Neural cell (in vitro differentiated cells): ENCODE measurements around the gene CPLANE1. TPM values are rescaled to one million over a fixed set of nuclear protein-coding genes. Genes with fewer than 3 reads are reported as not detected.
"Not testable (repeated sequence)": the region's sequence is repeated elsewhere in the genome, so short reads cannot be mapped to it uniquely, and the experiment has no call there.

Experiments
- H2AFZ ChIP-seq: fragments of 200-600, 300-800 bp; sonication (generic), shearing (Covaris generic); 2 replicates; pipeline ENCODE4 v1.6.0; 2014; ENCODE audit warnings: low read depth, mild to moderate bottlenecking, antibody characterized with exemption, low read length, moderate library complexity
- H3F3A ChIP-seq: fragments of 200-600 bp; shearing (Covaris generic); 2 replicates; pipeline ENCODE4 v1.6.1; 2016; ENCODE audit warnings: mild to moderate bottlenecking, moderate library complexity, mixed read lengths, antibody characterized with exemption, low read length; ENCODE audit not compliant: insufficient read depth, poor library complexity, severe bottlenecking
- H3K27ac ChIP-seq: fragments of 200-600, 300-800 bp; sonication (generic), shearing (Covaris generic); 2 replicates; pipeline ENCODE4 v1.5.1; 2014; ENCODE audit warnings: mild to moderate bottlenecking, low read length, moderate library complexity
- H3K27me3 ChIP-seq: fragments of 300-800, 200-600 bp; sonication (generic), shearing (Covaris generic); 2 replicates; pipeline ENCODE4 v1.6.0; 2014; ENCODE audit warnings: mild to moderate bottlenecking, low read depth, low read length, moderate library complexity; ENCODE audit not compliant: insufficient read depth
- H3K36me3 ChIP-seq: fragments of 300-800, 200-600 bp; sonication (generic), shearing (Covaris generic); 2 replicates; pipeline ENCODE4 v1.5.1; 2014; ENCODE audit warnings: mild to moderate bottlenecking, antibody characterized with exemption, low read length, moderate library complexity; ENCODE audit not compliant: insufficient read depth
- H3K4me2 ChIP-seq: fragments of 300-800, 200-600 bp; sonication (generic), shearing (Covaris generic); 2 replicates; pipeline ENCODE4 v1.6.0; 2014; ENCODE audit warnings: mild to moderate bottlenecking, low read length
- H3K4me3 ChIP-seq: fragments of 300-800, 200-600 bp; sonication (generic), shearing (Covaris generic); 2 replicates; pipeline ENCODE4 v1.5.1; 2014; ENCODE audit warnings: mild to moderate bottlenecking, low read length, moderate library complexity
- H3K79me2 ChIP-seq: fragments of 200-600 bp; shearing (Covaris generic); replicated peaks from 2 replicates; pipeline ENCODE4 v1.6.0; 2014; ENCODE audit warnings: mild to moderate bottlenecking, low read length, moderate library complexity; ENCODE audit not compliant: insufficient read depth
- H3K9ac ChIP-seq: fragments of 300-800, 200-600 bp; sonication (generic), shearing (Covaris generic); 2 replicates; pipeline ENCODE4 v1.6.1; 2016; ENCODE audit warnings: mild to moderate bottlenecking, low read length, mixed read lengths
- H3K9me2 ChIP-seq: fragments of 200-600 bp; shearing (Covaris generic); 2 replicates; pipeline ENCODE4 v1.6.1; 2016; ENCODE audit warnings: mild to moderate bottlenecking, low read length, mixed read lengths; ENCODE audit not compliant: insufficient read depth
- H3K9me3 ChIP-seq: fragments of 200-600, 300-800 bp; sonication (generic), shearing (Covaris generic); 2 replicates; pipeline ENCODE4 v1.6.1; 2016; ENCODE audit warnings: mild to moderate bottlenecking, mixed run types, low read length, moderate library complexity, mixed read lengths
- H4K20me1 ChIP-seq: fragments of 200-600 bp; shearing (Covaris generic); 2 replicates; pipeline ENCODE4 v1.6.1; 2016; ENCODE audit warnings: mild to moderate bottlenecking, mixed run types; ENCODE audit not compliant: insufficient read depth
- EP300 ChIP-seq: fragments of 450-650 bp; conservative IDR thresholded peaks from 2 replicates; pipeline ENCODE4 v1.6.1; 2014; ENCODE audit warnings: antibody characterized with exemption, mild to moderate bottlenecking, moderate library complexity; ENCODE audit not compliant: poor library complexity, severe bottlenecking
- EZH2 ChIP-seq: fragments of 200-600, 300-800 bp; shearing (Covaris generic), sonication (generic); IDR thresholded peaks from 2 replicates; pipeline ENCODE4 v1.6.1; 2014; ENCODE audit warnings: antibody characterized with exemption, low read length, borderline replicate concordance, mild to moderate bottlenecking; ENCODE audit not compliant: insufficient read depth, poor library complexity, severe bottlenecking
- MXI1 ChIP-seq: fragments of 450-650 bp; conservative IDR thresholded peaks from 2 replicates; pipeline ENCODE4 v1.6.1; 2014; ENCODE audit warnings: antibody characterized with exemption, mild to moderate bottlenecking; ENCODE audit not compliant: poor library complexity, severe bottlenecking
- POLR2AphosphoS5 ChIP-seq: IDR thresholded peaks from 2 replicates; pipeline ENCODE4 v1.6.1; 2012
- RAD21 ChIP-seq: fragments of 450-650 bp; conservative IDR thresholded peaks from 2 replicates; pipeline ENCODE4 v1.6.1; 2014; ENCODE audit warnings: antibody characterized with exemption, mild to moderate bottlenecking, moderate library complexity
- SMC3 ChIP-seq: fragments of 450-650 bp; conservative IDR thresholded peaks from 2 replicates; pipeline ENCODE4 v1.6.1; 2014; ENCODE audit warnings: antibody characterized with exemption, mild to moderate bottlenecking, moderate library complexity; ENCODE audit not compliant: poor library complexity
- TAF1 ChIP-seq: IDR thresholded peaks from 2 replicates; pipeline ENCODE4 v1.6.1; 2012; ENCODE audit warnings: low read depth
- polyA plus RNA-seq: library from polyadenylated mRNA; depleted of rRNA; stranded (reverse); fragments of >200 nt; gene quantifications from 2 replicates; pipeline ENCODE4 v1.2.3, GENCODE V29; 2014
- TF ChIP-seq, protein P1 (sequence below): fragments of 450-650 bp; IDR thresholded peaks from 2 replicates; pipeline ENCODE4 v1.5.1; 2014; ENCODE audit warnings: antibody characterized with exemption, mild to moderate bottlenecking, moderate library complexity; ENCODE audit not compliant: poor library complexity, severe bottlenecking
- TF ChIP-seq, protein P2 (sequence below): IDR thresholded peaks from 2 replicates; pipeline ENCODE4 v1.6.1; 2012; ENCODE audit warnings: borderline replicate concordance

CPLANE1 gene
- polyA plus RNA-seq, 1 donor from 2014 or later: 26.0 TPM

DNA sequence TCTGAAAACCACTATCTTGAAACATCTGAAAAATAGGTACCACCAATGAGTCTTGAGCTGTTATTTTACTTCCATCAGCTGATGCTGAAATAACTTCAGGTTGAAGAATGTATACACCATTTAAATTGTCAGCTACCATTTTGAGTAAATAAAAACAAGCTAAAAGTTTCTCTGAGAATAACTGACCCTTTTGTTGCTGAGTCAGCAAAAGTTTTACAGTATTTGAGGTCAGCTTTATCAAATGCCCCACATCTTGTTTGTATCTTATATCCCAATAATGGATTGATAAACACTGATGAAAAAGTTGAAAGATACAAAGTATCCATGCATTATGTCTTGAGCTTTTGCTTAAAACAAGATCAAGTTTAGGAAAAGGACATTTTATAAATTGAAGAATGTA, 22.8 kb downstream of the CPLANE1 start:
- H3K27ac ChIP-seq: no peak overlapping the region
- no peaks in the 10 kb centered on the region for H3K9me3 ChIP-seq
- no peak for TF ChIP-seq RAD21
- no peak for TF ChIP-seq EP300
- TF ChIP-seq, protein P1, sequence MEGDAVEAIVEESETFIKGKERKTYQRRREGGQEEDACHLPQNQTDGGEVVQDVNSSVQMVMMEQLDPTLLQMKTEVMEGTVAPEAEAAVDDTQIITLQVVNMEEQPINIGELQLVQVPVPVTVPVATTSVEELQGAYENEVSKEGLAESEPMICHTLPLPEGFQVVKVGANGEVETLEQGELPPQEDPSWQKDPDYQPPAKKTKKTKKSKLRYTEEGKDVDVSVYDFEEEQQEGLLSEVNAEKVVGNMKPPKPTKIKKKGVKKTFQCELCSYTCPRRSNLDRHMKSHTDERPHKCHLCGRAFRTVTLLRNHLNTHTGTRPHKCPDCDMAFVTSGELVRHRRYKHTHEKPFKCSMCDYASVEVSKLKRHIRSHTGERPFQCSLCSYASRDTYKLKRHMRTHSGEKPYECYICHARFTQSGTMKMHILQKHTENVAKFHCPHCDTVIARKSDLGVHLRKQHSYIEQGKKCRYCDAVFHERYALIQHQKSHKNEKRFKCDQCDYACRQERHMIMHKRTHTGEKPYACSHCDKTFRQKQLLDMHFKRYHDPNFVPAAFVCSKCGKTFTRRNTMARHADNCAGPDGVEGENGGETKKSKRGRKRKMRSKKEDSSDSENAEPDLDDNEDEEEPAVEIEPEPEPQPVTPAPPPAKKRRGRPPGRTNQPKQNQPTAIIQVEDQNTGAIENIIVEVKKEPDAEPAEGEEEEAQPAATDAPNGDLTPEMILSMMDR: no peak
- TF ChIP-seq MXI1: no peak
- no peak for TF ChIP-seq SMC3
- TF ChIP-seq TAF1: no peak
- TF ChIP-seq, protein P2, sequence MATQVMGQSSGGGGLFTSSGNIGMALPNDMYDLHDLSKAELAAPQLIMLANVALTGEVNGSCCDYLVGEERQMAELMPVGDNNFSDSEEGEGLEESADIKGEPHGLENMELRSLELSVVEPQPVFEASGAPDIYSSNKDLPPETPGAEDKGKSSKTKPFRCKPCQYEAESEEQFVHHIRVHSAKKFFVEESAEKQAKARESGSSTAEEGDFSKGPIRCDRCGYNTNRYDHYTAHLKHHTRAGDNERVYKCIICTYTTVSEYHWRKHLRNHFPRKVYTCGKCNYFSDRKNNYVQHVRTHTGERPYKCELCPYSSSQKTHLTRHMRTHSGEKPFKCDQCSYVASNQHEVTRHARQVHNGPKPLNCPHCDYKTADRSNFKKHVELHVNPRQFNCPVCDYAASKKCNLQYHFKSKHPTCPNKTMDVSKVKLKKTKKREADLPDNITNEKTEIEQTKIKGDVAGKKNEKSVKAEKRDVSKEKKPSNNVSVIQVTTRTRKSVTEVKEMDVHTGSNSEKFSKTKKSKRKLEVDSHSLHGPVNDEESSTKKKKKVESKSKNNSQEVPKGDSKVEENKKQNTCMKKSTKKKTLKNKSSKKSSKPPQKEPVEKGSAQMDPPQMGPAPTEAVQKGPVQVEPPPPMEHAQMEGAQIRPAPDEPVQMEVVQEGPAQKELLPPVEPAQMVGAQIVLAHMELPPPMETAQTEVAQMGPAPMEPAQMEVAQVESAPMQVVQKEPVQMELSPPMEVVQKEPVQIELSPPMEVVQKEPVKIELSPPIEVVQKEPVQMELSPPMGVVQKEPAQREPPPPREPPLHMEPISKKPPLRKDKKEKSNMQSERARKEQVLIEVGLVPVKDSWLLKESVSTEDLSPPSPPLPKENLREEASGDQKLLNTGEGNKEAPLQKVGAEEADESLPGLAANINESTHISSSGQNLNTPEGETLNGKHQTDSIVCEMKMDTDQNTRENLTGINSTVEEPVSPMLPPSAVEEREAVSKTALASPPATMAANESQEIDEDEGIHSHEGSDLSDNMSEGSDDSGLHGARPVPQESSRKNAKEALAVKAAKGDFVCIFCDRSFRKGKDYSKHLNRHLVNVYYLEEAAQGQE: no peak
- no peak for TF ChIP-seq EZH2
- TF ChIP-seq POLR2AphosphoS5: no peak
- no peaks in the 10 kb centered on the region for H3K79me2 ChIP-seq
- no peak overlapping the region for H3K9ac ChIP-seq
- H3K36me3 ChIP-seq: peaks cover 13% of the 10 kb centered on the region
- no peak overlapping the region for H3K4me3 ChIP-seq
- no peaks in the 10 kb centered on the region for H3K9me2 ChIP-seq
- no peaks in the 10 kb centered on the region for H4K20me1 ChIP-seq
- no peaks in the 10 kb centered on the region for H3F3A ChIP-seq
- no peak overlapping the region for H3K4me2 ChIP-seq
- H2AFZ ChIP-seq: no peak overlapping the region
- no peaks in the 10 kb centered on the region for H3K27me3 ChIP-seq

DNA sequence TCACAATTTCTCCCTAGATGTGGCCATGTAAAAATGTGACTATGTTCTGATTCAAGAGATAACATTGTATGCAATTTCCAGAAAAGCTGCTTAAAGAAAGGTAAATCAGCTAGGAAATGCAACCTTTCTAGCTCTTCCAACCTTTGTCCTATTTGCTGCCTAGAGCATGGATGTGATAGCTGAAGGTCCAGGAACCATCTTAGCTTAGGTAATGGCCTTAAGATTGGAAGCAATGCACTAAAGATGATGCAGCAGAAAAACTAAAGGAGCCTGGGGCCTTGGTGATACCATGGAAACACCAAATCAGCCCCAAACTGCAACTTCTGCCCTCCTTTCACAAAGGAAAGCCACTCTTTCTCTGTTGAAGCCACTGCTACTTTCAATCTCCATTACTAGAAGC, 27.0 kb downstream of the CPLANE1 start:
- no peaks in the 10 kb centered on the region for H3F3A ChIP-seq
- H3K27me3 ChIP-seq: no peaks in the 10 kb centered on the region
- H3K9me3 ChIP-seq: no peaks in the 10 kb centered on the region
- TF ChIP-seq, protein P2: no peak
- TF ChIP-seq EZH2 (no peak), POLR2AphosphoS5 (no peak), TAF1 (no peak), EP300 (no peak)
- H3K4me3 ChIP-seq: no peak overlapping the region
- H3K9me2 ChIP-seq: no peaks in the 10 kb centered on the region
- H3K79me2 ChIP-seq: no peaks in the 10 kb centered on the region
- H2AFZ ChIP-seq: no peak overlapping the region
- no peak overlapping the region for H3K4me2 ChIP-seq
- H3K9ac ChIP-seq: no peak overlapping the region
- H3K36me3 ChIP-seq: peaks cover 6% of the 10 kb centered on the region
- no peak overlapping the region for H3K27ac ChIP-seq
- H4K20me1 ChIP-seq: no peaks in the 10 kb centered on the region

DNA sequence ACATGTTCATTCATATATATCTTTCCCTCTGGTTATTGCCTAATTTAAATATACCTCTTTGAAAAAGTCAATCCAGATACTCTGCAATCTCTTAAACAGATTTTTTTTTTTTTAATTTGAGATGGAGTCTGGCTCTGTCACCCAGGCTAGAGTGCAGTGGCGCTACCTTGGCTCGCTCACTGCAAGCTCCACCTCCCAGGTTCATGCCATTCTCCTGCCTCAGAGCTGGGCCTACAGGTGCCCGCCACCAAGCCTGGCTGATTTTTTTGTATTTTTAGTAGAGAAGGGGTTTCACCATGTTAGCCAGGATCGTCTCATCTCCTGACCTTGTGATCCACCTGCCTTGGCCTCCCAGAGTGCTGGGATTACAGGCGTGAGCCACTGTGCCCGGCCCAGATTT, 28.8 kb downstream of the CPLANE1 start:
- H3F3A ChIP-seq, H4K20me1 ChIP-seq, H3K9me3 ChIP-seq, H3K9ac ChIP-seq, H2AFZ ChIP-seq, H3K36me3 ChIP-seq, H3K9me2 ChIP-seq, H3K27me3 ChIP-seq, H3K27ac ChIP-seq, H3K4me2 ChIP-seq, H3K4me3 ChIP-seq, H3K79me2 ChIP-seq: not testable (repeated sequence)

DNA sequence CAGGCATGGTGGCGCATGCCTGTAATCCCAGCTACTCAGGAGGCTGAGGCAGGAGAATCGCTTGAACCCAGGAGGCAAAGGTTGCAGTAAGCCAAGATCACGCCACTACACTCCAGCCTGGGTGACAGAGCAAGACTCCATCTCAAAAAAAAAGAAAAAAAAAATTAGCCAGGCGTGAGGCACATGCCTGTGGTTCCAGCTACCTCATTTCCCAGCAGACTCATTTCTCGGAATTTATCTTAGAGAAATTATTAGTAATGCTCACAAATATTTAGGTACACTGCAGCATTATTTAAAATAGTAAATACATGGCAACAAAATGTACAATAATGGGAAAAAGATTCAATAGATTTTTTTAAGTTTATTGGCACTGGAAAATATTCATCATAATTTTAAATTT, 29.8 kb downstream of the CPLANE1 start:
- H3K4me3 ChIP-seq, H3K4me2 ChIP-seq, H3K36me3 ChIP-seq: not testable (repeated sequence)

More for the DNA sequence above, 29.8 kb downstream of the CPLANE1 start:
- not testable (repeated sequence) for H2AFZ ChIP-seq, H3K9me2 ChIP-seq, H3K9me3 ChIP-seq, H3F3A ChIP-seq, H4K20me1 ChIP-seq, H3K27me3 ChIP-seq, H3K9ac ChIP-seq, H3K27ac ChIP-seq, H3K79me2 ChIP-seq
